Measurements from ENCODE around the gene B9D2. TPM values are rescaled to one million over a fixed set of nuclear protein-coding genes. Genes with fewer than 3 reads are reported as not detected.
A peak's percentile ranks its signal among the peaks of the same experiment; 100 is the strongest.

The B9D2 gene
- total and polyA plus RNA-seq, 2 of the 4 experiments (the other 2 are of a cell fraction) = 6.1 to 9.7 TPM

GRCh38 chr19:41311613-41312012 is 52.3 kb downstream of the B9D2 start:
- H2AFZ ChIP-seq (replicated peaks; ENCODE audit: low read length, poor library complexity) = no peak overlapping the region
- H3K4me1 ChIP-seq (ENCODE audit: control insufficient read depth, insufficient read depth, low read length) = peaks cover 7% of the 10 kb centered on the region
- no peak overlapping the region for H4K91ac ChIP-seq (ENCODE audit: insufficient read depth, low read depth, low read length)
- no TSS peak for BruUV-seq (replicated peaks)
- no peak overlapping the region for H4K8ac ChIP-seq (ENCODE audit: low read depth in 2 of 2, low read length in 2 of 2)
- H2BK120ac ChIP-seq (ENCODE audit: low read depth, low read length) = no peak overlapping the region
- peaks cover 26% of the 10 kb centered on the region; the same call in 1 of the 2 replicates for H4K20me1 ChIP-seq (ENCODE audit: insufficient read depth, low read length)
- H3K9me1 ChIP-seq (ENCODE audit: insufficient read depth, low read length) = no peaks in the 10 kb centered on the region; the same call in none of the 2 replicates
- ATAC-seq (ENCODE audit: low read depth) (no peak), DNase-seq (no peak)
- intact Hi-C loops (cut with micrococcal nuclease) = loop anchor here (5.0 kb wide), 1 partner anchor 94 kb away; the partner anchor contains the start of gene AXL
- H2AK9ac ChIP-seq (replicated peaks; ENCODE audit: low read depth, low read length, poor library complexity) = no peak overlapping the region
- no peak overlapping the region for H3K4me3 ChIP-seq (ENCODE audit: insufficient read depth, low read depth, low read length)
- H2AK5ac ChIP-seq (ENCODE audit: low read depth, low read length) = no peak overlapping the region
- H3K79me1 ChIP-seq (ENCODE audit: low read depth in 1 of 2, low read length in 2 of 2) = peaks cover 25 to 62% of the 10 kb centered on the region in 2 experiments
- H3K9ac ChIP-seq (ENCODE audit: low read depth, low read length) = no peak overlapping the region
- H3K4me2 ChIP-seq (ENCODE audit: low read depth, low read length) = peak overlapping the region; percentile 96; the same call in 1 of the 2 replicates
- H3K9me3 ChIP-seq (ENCODE audit: control insufficient read depth, insufficient read depth, low read length) = no peaks in the 10 kb centered on the region
- peak overlapping the region; percentile 11; the same call in 1 of the 2 replicates for H3K23ac ChIP-seq (ENCODE audit: low read depth, low read length)
- H3K14ac ChIP-seq (replicated peaks; ENCODE audit: low read depth, low read length) = no peak overlapping the region
- in situ Hi-C loops (cut with MboI; ENCODE audit: low sequenced_read_pairs) = no loop called here
- no peak overlapping the region for H3K27ac ChIP-seq (ENCODE audit: insufficient read depth, low read length)
- H3K4ac ChIP-seq (ENCODE audit: low read depth, low read length) = no peak overlapping the region
- H3K56ac ChIP-seq (ENCODE audit: extremely low read depth, insufficient read depth, low read length) = no peak overlapping the region
- WGBS, 2 experiments (ENCODE audit: extremely low coverage in 2 of 2, insufficient read length in 1 of 2) = 91% methylated on average over 7 of the region's 8 CpGs; no CpG with 5 or more reads in 1 of the 2 experiments
- TF ChIP-seq, protein P1, sequence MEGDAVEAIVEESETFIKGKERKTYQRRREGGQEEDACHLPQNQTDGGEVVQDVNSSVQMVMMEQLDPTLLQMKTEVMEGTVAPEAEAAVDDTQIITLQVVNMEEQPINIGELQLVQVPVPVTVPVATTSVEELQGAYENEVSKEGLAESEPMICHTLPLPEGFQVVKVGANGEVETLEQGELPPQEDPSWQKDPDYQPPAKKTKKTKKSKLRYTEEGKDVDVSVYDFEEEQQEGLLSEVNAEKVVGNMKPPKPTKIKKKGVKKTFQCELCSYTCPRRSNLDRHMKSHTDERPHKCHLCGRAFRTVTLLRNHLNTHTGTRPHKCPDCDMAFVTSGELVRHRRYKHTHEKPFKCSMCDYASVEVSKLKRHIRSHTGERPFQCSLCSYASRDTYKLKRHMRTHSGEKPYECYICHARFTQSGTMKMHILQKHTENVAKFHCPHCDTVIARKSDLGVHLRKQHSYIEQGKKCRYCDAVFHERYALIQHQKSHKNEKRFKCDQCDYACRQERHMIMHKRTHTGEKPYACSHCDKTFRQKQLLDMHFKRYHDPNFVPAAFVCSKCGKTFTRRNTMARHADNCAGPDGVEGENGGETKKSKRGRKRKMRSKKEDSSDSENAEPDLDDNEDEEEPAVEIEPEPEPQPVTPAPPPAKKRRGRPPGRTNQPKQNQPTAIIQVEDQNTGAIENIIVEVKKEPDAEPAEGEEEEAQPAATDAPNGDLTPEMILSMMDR (conservative IDR thresholded peaks at IDR 0.05; ENCODE audit: low read depth, low read length) = no peak
- TF ChIP-seq RAD21 (IDR thresholded peaks at IDR 0.05; ENCODE audit: low read length) (no peak), RFX5 (IDR thresholded peaks at IDR 0.05; ENCODE audit: low read depth, low read length) (no peak), MAZ (IDR thresholded peaks at IDR 0.05; ENCODE audit: borderline replicate concordance, low read depth, low read length) (no peak), POLR2A (IDR thresholded peaks at IDR 0.05; ENCODE audit: low read depth, low read length) (no peak), RCOR1 (IDR thresholded peaks at IDR 0.05; ENCODE audit: insufficient replicate concordance, low read length) (no peak), CHD1 (IDR thresholded peaks at IDR 0.05; ENCODE audit: low read depth, low read length) (no peak), MXI1 (IDR thresholded peaks at IDR 0.05; ENCODE audit: borderline replicate concordance, low read depth, low read length) (no peak), CEBPB (IDR thresholded peaks at IDR 0.05; ENCODE audit: low read depth, low read length) (no peak), MAFK (IDR thresholded peaks at IDR 0.05; ENCODE audit: low read depth, low read length) (no peak), NFE2L2 (IDR thresholded peaks at IDR 0.05; ENCODE audit: low read depth, low read length) (no peak), FOS (IDR thresholded peaks at IDR 0.05; ENCODE audit: low read depth, low read length) (no peak), SMC3 (IDR thresholded peaks at IDR 0.05; ENCODE audit: low read depth, low read length) (no peak), BHLHE40 (IDR thresholded peaks at IDR 0.05; ENCODE audit: low read depth, low read length) (no peak)
- TF ChIP-seq, protein P2, sequence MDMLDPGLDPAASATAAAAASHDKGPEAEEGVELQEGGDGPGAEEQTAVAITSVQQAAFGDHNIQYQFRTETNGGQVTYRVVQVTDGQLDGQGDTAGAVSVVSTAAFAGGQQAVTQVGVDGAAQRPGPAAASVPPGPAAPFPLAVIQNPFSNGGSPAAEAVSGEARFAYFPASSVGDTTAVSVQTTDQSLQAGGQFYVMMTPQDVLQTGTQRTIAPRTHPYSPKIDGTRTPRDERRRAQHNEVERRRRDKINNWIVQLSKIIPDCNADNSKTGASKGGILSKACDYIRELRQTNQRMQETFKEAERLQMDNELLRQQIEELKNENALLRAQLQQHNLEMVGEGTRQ (IDR thresholded peaks at IDR 0.05; ENCODE audit: low read depth, low read length) = no peak
- TF ChIP-seq, protein P3, sequence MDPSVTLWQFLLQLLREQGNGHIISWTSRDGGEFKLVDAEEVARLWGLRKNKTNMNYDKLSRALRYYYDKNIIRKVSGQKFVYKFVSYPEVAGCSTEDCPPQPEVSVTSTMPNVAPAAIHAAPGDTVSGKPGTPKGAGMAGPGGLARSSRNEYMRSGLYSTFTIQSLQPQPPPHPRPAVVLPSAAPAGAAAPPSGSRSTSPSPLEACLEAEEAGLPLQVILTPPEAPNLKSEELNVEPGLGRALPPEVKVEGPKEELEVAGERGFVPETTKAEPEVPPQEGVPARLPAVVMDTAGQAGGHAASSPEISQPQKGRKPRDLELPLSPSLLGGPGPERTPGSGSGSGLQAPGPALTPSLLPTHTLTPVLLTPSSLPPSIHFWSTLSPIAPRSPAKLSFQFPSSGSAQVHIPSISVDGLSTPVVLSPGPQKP (IDR thresholded peaks at IDR 0.05; ENCODE audit: borderline replicate concordance, low read depth, low read length) = no peak
- H3K18ac ChIP-seq (ENCODE audit: low read depth, low read length) = no peak overlapping the region
- ChIA-PET CTCF (interaction anchor here (1.1 kb wide), 1 partner anchor 41 kb away, joined by 3 read pairs; no protein-coding TSS in a partner anchor), POLR2A (ENCODE audit: unreplicated experiment) (no interaction called here)
- H4K5ac ChIP-seq (ENCODE audit: low read depth, low read length) = no peak overlapping the region
- dilution Hi-C loops (cut with HindIII; ENCODE audit: low sequenced_read_pairs, unreplicated experiment) = no loop called here
- H2BK5ac ChIP-seq (ENCODE audit: low read depth, low read length, poor library complexity, severe bottlenecking) = no peak overlapping the region
- no peak overlapping the region for H2BK20ac ChIP-seq (ENCODE audit: low read depth, low read length)
- H3K27me3 ChIP-seq (ENCODE audit: control insufficient read depth, insufficient read depth, low read length) = no peaks in the 10 kb centered on the region
- peaks cover 31% of the 10 kb centered on the region for H3K36me3 ChIP-seq (ENCODE audit: control insufficient read depth, insufficient read depth, low read length)
- H2BK15ac ChIP-seq (ENCODE audit: low read depth, low read length) = no peak overlapping the region

Measured in IMR-90 (cell line).